ENCODE data around the gene UBA52. TPM values are rescaled to one million over a fixed set of nuclear protein-coding genes. Genes with fewer than 3 reads are reported as not detected.
A peak's percentile ranks its signal among the peaks of the same experiment; 100 is the strongest.

The UBA52 gene
- total RNA-seq, 1 experiment from 2014 or later: 1,361 TPM

DNA sequence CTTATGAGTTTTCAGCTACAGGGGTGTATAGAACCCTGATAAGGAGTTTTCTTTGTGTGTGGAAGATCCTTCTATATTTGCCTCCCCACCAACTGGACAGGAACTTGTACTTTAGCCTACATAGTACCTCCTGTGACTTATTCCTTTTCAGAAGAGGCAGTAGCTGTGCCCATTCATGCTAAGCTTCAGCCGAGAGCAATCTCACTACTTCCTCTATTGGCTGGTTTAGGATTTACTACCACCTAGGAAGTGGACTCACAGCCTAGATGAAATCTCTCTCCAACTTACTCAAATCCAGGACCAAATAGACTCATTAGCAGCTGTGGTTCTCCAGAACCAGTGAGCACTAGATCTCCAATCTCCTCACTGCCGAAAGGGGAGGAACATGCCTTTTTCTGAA is 14.6 kb downstream of the UBA52 start:
- ChIA-PET CTCF (interaction anchor here (1.1 to 2.3 kb wide), 2 partner anchors 87 to 135 kb away, joined by 4 to 7 read pairs; no protein-coding TSS in a partner anchor), POLR2A (no interaction called here)
- DNase-seq (ENCODE audit: low spot score) (no peak), ATAC-seq (no peak)
- peaks cover 10% of the 10 kb centered on the region for H3K27me3 Mint-ChIP-seq (ENCODE audit: low read depth)
- H3K4me3 Mint-ChIP-seq: no peak overlapping the region
- 0 out of 2 replicates have a peak, but pooled peaks cover 3% of the 10 kb centered on the region for H3K36me3 Mint-ChIP-seq
- H3K9me3 Mint-ChIP-seq: 0 out of 2 replicates have a peak, but pooled peaks cover 3% of the 10 kb centered on the region
- H3K27ac Mint-ChIP-seq: no peak overlapping the region
- no peak for TF ChIP-seq NR3C1 (CRISPR knock-in tag; conservative IDR thresholded peaks at IDR 0.05; ENCODE audit: low read depth)
- TF ChIP-seq RELA (CRISPR knock-in tag; IDR thresholded peaks at IDR 0.05; ENCODE audit: borderline replicate concordance): no peak
- no peak for TF ChIP-seq CREB1 (CRISPR knock-in tag; IDR thresholded peaks at IDR 0.05)
- TF ChIP-seq SMAD3 (CRISPR knock-in tag; IDR thresholded peaks at IDR 0.05; ENCODE audit: borderline replicate concordance): no peak
- TF ChIP-seq E2F4 (CRISPR knock-in tag; IDR thresholded peaks at IDR 0.05; ENCODE audit: borderline replicate concordance, low read depth): no peak
- no peak for TF ChIP-seq GRHL2 (CRISPR knock-in tag; IDR thresholded peaks at IDR 0.05; ENCODE audit: insufficient replicate concordance, severe bottlenecking)
- no peak for TF ChIP-seq ATF2 (CRISPR knock-in tag; IDR thresholded peaks at IDR 0.05; ENCODE audit: borderline replicate concordance, low read depth)
- TF ChIP-seq, protein P1, sequence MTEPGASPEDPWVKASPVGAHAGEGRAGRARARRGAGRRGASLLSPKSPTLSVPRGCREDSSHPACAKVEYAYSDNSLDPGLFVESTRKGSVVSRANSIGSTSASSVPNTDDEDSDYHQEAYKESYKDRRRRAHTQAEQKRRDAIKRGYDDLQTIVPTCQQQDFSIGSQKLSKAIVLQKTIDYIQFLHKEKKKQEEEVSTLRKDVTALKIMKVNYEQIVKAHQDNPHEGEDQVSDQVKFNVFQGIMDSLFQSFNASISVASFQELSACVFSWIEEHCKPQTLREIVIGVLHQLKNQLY (CRISPR knock-in tag; IDR thresholded peaks at IDR 0.05): no peak
- TF ChIP-seq, protein P2, sequence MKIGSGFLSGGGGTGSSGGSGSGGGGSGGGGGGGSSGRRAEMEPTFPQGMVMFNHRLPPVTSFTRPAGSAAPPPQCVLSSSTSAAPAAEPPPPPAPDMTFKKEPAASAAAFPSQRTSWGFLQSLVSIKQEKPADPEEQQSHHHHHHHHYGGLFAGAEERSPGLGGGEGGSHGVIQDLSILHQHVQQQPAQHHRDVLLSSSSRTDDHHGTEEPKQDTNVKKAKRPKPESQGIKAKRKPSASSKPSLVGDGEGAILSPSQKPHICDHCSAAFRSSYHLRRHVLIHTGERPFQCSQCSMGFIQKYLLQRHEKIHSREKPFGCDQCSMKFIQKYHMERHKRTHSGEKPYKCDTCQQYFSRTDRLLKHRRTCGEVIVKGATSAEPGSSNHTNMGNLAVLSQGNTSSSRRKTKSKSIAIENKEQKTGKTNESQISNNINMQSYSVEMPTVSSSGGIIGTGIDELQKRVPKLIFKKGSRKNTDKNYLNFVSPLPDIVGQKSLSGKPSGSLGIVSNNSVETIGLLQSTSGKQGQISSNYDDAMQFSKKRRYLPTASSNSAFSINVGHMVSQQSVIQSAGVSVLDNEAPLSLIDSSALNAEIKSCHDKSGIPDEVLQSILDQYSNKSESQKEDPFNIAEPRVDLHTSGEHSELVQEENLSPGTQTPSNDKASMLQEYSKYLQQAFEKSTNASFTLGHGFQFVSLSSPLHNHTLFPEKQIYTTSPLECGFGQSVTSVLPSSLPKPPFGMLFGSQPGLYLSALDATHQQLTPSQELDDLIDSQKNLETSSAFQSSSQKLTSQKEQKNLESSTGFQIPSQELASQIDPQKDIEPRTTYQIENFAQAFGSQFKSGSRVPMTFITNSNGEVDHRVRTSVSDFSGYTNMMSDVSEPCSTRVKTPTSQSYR (CRISPR knock-in tag; IDR thresholded peaks at IDR 0.05): no peak
- TF ChIP-seq GTF2I (CRISPR knock-in tag; conservative IDR thresholded peaks at IDR 0.05): no peak
- TF ChIP-seq, protein P3, sequence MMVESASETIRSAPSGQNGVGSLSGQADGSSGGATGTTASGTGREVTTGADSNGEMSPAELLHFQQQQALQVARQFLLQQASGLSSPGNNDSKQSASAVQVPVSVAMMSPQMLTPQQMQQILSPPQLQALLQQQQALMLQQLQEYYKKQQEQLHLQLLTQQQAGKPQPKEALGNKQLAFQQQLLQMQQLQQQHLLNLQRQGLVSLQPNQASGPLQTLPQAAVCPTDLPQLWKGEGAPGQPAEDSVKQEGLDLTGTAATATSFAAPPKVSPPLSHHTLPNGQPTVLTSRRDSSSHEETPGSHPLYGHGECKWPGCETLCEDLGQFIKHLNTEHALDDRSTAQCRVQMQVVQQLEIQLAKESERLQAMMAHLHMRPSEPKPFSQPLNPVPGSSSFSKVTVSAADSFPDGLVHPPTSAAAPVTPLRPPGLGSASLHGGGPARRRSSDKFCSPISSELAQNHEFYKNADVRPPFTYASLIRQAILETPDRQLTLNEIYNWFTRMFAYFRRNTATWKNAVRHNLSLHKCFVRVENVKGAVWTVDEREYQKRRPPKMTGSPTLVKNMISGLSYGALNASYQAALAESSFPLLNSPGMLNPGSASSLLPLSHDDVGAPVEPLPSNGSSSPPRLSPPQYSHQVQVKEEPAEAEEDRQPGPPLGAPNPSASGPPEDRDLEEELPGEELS (CRISPR knock-in tag; IDR thresholded peaks at IDR 0.05): no peak
- TF ChIP-seq, protein P4, sequence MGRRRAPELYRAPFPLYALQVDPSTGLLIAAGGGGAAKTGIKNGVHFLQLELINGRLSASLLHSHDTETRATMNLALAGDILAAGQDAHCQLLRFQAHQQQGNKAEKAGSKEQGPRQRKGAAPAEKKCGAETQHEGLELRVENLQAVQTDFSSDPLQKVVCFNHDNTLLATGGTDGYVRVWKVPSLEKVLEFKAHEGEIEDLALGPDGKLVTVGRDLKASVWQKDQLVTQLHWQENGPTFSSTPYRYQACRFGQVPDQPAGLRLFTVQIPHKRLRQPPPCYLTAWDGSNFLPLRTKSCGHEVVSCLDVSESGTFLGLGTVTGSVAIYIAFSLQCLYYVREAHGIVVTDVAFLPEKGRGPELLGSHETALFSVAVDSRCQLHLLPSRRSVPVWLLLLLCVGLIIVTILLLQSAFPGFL (CRISPR knock-in tag; IDR thresholded peaks at IDR 0.05; ENCODE audit: borderline replicate concordance): no peak
- H3K4me1 Mint-ChIP-seq: peaks cover 22% of the 10 kb centered on the region

- Mint-ChIP-seq H3K27me3 (ENCODE audit: low read depth) (peaks cover 10% of the 10 kb centered on the region), H3K9me3 (0 out of 2 replicates have a peak, but pooled peaks cover 3% of the 10 kb centered on the region), H3K27ac (no peak overlapping the region), H3K36me3 (0 out of 2 replicates have a peak, but pooled peaks cover 3% of the 10 kb centered on the region), H3K4me3 (peak overlapping the region; percentile 86), H3K4me1 (peaks cover 22% of the 10 kb centered on the region)
- CTCF ChIA-PET: interaction anchor here (0.6 to 4.5 kb wide), 19 partner anchors 10 to 280 kb away, joined by 3 to 39 read pairs (median 5); partner anchors contain the start of genes ELL, KXD1, UBA52 and UPF1
- no peak for DNase-seq (ENCODE audit: low spot score)
- POLR2A ChIA-PET: interaction anchor here (0.6 to 0.7 kb wide), 2 partner anchors 17 to 82 kb away, joined by 4 to 9 read pairs; no protein-coding TSS in a partner anchor
- TF ChIP-seq IRF1 (CRISPR knock-in tag; IDR thresholded peaks at IDR 0.05) (no peak), ZSCAN18 (CRISPR knock-in tag; IDR thresholded peaks at IDR 0.05) (no peak)
- ATAC-seq: no peak
Measured at GRCh38 chr19:18587561-18587960, 15.9 kb downstream of the UBA52 start.

Measured in WTC11 (cell line).